Hematopoietic multipotent progenitor cell treated with erythropoietin and hydrocortisone succinate and interleukin-3 and kit ligand, for 6 days (in vitro differentiated cells): ENCODE measurements around the gene ZBED1.

Experiments used
- DNase-seq: peaks from one replicate; pipeline ENCODE4 v3.0.0-alpha.2; 2015

The ZBED1 gene

GRCh38 chrX:2451501-2452316 lies 49.1 kb downstream of the ZBED1 start:
- DNase-seq: no peak

DNA sequence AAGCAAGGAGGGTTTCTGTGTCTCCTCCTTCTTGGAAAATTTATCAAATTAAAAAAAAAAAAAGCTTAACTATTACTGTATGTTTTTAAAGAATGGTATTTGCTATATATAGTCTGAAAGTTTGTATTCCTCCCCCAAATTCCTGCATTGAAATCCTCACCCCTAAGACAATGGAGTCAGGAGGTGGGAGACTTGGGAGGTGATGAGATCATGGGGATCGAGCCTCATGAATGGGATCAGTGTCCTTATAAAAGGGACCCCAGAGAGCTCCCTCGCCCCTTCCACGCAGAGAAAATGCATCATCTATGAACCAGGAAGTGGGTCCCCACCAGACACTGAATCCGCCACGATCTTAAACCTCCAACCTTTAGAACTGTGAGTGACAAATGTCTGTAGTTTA lies 50.1 kb downstream of the ZBED1 start:
- no peak for DNase-seq

GRCh38 chrX:2449135-2449886 lies 51.5 kb downstream of the ZBED1 start:
- no peak for DNase-seq

DNA sequence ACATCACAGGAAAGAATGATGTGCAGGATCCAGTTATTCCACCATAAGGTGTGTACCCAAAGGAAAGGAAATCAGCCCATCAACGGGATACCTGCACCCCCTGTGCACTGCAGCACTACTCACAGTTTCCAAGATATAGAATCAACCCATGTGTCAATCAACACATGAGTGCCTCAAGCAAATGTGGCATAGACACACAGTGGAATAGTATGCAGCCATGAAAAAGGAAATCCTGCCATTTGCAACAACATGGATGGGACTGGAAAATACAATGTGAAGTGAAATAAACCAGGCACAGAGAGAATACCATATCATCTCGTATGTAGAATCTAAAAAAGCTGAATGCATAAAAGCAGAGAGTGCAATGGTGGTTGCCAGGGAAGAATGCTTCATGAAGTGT lies 53.3 kb downstream of the ZBED1 start:
- no peak for DNase-seq

- DNase-seq: no peak
These were observed 54.0 kb downstream of the ZBED1 start for GRCh38 chrX:2446815-2447214.

- no peak for DNase-seq
These were observed 54.8 kb downstream of the ZBED1 start for GRCh38 chrX:2445662-2446623.

GRCh38 chrX:2442694-2443093 lies 58.1 kb downstream of the ZBED1 start:
- DNase-seq: no peak

- DNase-seq: no peak
These were observed 59.3 kb downstream of the ZBED1 start for GRCh38 chrX:2441466-2441865.

GRCh38 chrX:2439613-2440012 lies 61.2 kb downstream of the ZBED1 start:
- DNase-seq: no peak
